ENCODE measurements around the gene GRK4.
"Not testable (repeated sequence)": the region's sequence is repeated elsewhere in the genome, so short reads cannot be mapped to it uniquely, and the experiment has no call there.

GRK4 gene

GRCh38 chr4:3040452-3041191 lies 77.3 kb downstream of the GRK4 start:
- no peak for DNase-seq (ENCODE audit: low spot score)

GRCh38 chr4:3041192-3042142 lies 78.1 kb downstream of the GRK4 start:
- DNase-seq (ENCODE audit: low spot score), result peak; percentile 91

- DNase-seq (ENCODE audit: low spot score), result no peak
Observed at GRCh38 chr4:3042226-3042625, 78.9 kb downstream of the GRK4 start.

- DNase-seq (ENCODE audit: low spot score), result no peak
Observed at GRCh38 chr4:3043282-3044020, 80.1 kb downstream of the GRK4 start.

GRCh38 chr4:3044870-3045819 lies 81.8 kb downstream of the GRK4 start:
- no peak for DNase-seq (ENCODE audit: low spot score)

- no peak for DNase-seq (ENCODE audit: low spot score)
Observed at GRCh38 chr4:3046162-3046561, 82.8 kb downstream of the GRK4 start.

GRCh38 chr4:3046623-3047022 lies 83.3 kb downstream of the GRK4 start:
- no peak for DNase-seq (ENCODE audit: low spot score)

- no peak for DNase-seq (ENCODE audit: low spot score)
Observed at GRCh38 chr4:3047464-3048286, 84.3 kb downstream of the GRK4 start.

- not testable (repeated sequence) for DNase-seq (ENCODE audit: low spot score)
Observed at GRCh38 chr4:3051141-3051897, 87.9 kb downstream of the GRK4 start.

- DNase-seq (ENCODE audit: low spot score), result no peak
Observed at GRCh38 chr4:3054169-3054759, 90.9 kb downstream of the GRK4 start.

GRCh38 chr4:3059943-3060342 lies 96.6 kb downstream of the GRK4 start:
- no peak for DNase-seq (ENCODE audit: low spot score)

GRCh38 chr4:3060946-3061345 lies 97.6 kb downstream of the GRK4 start:
- DNase-seq (ENCODE audit: low spot score), result no peak

- no peak for DNase-seq (ENCODE audit: low spot score)
Observed at GRCh38 chr4:3062471-3062870, 99.1 kb downstream of the GRK4 start.

- no peak for DNase-seq (ENCODE audit: low spot score)
Observed at GRCh38 chr4:3065551-3065950, 102.2 kb downstream of the GRK4 start.

GRCh38 chr4:3066836-3067400 lies 103.5 kb downstream of the GRK4 start:
- DNase-seq (ENCODE audit: low spot score), result no peak

- DNase-seq (ENCODE audit: low spot score), result no peak
Observed at GRCh38 chr4:3067473-3068001, 104.2 kb downstream of the GRK4 start.

- no peak for DNase-seq (ENCODE audit: low spot score)
Observed at GRCh38 chr4:3069661-3070199, 106.4 kb downstream of the GRK4 start.

Measured in hepatic stellate cell (primary cell).